GM19023 (cell line): ENCODE data around the gene NAA40.
A peak's percentile ranks its signal among the peaks of the same experiment; 100 is the strongest.

Experiments used
- ATAC-seq: cut with Tn5 transposase; IDR thresholded peaks from one replicate; pipeline ENCODE4 v1.9.1; 2021; ENCODE audit warnings: mild to moderate bottlenecking, moderate library complexity; ENCODE audit not compliant: unreplicated experiment

NAA40 gene

DNA sequence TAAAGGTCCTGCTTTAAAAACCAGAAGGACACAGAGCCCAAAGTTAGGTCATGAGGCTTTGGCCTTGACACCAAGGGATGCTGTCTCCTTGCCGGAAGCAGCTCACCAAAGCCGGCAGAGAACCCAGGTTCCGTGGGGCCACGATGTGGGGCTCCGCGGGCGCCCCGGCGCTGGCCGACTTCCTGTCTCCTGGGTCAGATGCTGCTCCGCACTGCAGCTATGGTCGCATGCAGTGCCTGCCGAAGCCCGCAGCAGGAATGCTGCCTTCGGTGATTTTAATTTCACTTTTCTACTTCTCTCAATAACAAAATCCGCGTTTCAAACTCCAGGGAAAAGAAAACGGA, 47.0 kb downstream of the NAA40 start:
- ATAC-seq, result no peak

DNA sequence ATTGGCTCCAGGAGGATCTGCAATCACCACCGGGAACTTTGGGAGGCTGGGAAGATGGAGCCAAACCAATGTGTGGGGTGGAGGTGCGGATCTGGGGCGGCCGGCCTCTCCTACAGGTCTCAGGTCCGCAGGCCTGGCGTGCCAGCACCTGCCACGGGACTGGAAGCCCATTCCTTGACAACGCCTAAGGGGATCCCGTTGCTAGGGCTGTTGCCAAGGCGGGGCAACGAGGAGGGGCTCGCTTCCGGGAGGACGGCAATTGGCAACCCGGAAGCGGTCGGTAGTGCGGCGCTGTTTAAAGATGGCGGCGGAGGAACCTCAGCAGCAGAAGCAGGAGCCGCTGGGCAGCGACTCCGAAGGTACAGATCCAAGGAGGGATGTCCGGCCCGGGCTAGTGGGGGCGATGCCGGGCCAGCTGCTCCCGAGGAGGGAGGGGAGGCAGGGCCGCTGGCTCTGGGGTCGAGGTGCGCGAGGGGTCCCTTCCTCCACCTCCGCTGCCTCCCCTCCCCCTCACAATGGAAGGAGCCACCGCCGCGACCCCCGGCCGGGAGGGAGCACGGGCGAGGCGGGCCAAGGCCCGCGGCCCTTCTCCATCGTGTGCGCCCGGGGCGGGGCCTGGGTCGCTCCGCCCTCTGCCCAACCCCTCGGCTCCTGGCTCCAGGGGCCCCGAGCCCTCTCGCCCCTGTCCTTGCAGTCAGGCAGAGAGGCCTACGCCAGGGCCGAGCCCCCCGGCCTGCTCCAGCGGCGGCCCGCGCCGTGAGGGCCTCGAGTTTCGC, 47.5 kb downstream of the NAA40 start, which contains the start of gene OTUB1:
Gene OTUB1, plus strand, starts transcription at position 283 of the 776 bp plus-strand sequence. Its CDS starts 19 bp downstream, at position 302.
- peak; percentile 92 for ATAC-seq

GRCh38 chr11:63986932-63987513, 48.2 kb downstream of the NAA40 start:
- ATAC-seq, result no peak

GRCh38 chr11:63991558-63991957, 52.8 kb downstream of the NAA40 start:
- ATAC-seq, result no peak

GRCh38 chr11:63993100-63993499, 54.3 kb downstream of the NAA40 start:
- no peak for ATAC-seq

DNA sequence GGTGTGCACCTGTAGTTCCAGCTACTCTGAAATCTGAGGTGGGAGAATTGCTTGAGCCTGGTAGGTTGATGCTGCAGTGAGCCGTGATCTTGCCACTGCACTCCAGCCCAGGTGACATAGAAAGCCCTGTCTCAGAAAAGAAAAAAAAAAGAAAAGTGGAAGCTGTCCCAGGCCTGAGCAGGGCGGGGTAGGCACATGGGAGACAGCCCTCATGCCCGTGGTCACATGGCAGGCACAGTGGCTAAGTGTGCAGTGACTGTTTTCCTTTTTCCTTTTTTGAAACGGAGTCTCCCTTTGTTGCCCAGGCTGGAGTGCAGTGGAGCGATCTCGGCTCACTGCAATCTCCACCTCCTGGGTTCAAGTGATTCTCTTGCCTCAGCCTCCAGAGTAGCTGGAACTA, 55.2 kb downstream of the NAA40 start:
- ATAC-seq, result no peak

- no peak for ATAC-seq
Observed at GRCh38 chr11:63996512-63996911, 57.7 kb downstream of the NAA40 start.

- ATAC-seq, result no peak
Observed at GRCh38 chr11:63997104-63997700, 58.4 kb downstream of the NAA40 start.

GRCh38 chr11:63997801-63998337, 59.1 kb downstream of the NAA40 start:
- no peak for ATAC-seq

- no peak for ATAC-seq
Observed at GRCh38 chr11:63998558-63999348, 60.0 kb downstream of the NAA40 start.

GRCh38 chr11:63999349-64000025, 60.7 kb downstream of the NAA40 start:
- ATAC-seq, result no peak

DNA sequence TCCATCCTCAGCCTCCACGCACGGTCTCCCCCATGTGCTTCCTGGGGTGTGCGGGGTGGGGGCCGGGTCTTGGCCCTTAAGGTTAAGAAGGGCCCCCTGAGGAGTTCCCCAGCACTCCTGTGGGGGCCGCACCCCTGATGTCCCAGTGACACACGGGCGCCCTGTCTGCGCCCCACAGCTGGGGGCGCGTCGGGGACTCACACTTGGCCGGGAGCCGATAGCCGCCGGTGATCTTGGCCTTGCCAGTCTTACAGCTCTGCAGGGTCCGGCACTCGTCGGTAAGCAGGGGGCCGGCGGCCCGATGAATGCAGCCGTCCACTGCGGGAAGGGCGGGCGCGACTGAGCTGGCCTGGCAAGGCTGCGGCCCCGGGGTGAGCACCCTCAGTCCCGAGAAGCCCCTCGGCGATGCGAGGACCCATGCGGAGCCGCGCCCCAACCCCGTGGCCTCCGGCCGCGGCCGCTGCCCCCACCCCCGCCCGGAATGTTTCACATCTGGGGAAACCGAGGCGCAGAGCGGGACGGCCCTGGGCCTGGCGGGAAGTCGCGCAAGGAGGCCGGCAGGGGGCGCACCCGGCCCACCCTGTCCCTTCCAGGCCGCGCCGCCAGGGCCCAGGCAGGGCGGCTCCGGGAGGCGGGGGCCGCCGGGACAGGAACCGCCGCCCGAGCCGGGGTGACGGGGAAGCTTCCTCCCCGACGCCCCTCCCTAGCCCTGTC, 61.4 kb downstream of the NAA40 start:
- ATAC-seq, result no peak

DNA sequence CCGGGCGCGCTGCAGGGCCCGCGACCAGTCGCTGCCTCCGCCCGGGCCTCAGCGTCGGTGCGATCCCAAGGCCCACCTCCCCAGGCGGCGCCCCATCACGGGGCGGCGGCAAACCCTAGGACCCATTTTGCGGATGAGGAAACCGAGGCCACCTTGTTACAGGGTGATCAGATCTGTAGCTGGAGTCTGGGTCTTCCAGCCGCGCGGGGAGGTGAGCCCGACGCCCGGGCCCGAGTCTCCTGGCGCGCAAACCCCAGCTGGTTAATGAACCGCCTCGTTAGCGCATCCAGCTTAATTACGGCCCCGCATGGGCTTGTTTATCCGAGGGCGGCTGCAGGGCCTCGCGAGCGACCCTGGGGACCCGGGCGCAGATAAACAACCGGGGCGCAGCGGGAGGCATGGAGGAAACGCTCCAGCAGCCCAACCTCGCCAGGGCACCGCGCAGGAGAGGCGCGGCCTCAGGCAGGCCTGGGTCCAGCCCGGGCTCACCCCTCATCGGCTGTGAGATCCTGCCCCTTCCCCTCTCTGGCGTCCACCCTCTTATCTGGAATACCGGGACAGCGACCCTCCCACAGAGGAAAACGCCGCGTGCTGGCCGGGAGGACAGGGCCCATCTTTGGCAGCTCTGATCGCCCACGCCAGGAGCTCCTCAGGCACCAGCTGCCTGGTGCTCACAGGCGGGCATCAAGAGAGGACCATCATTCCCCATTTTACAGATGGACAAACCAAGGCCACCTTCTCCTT, 62.1 kb downstream of the NAA40 start:
- no peak for ATAC-seq

DNA sequence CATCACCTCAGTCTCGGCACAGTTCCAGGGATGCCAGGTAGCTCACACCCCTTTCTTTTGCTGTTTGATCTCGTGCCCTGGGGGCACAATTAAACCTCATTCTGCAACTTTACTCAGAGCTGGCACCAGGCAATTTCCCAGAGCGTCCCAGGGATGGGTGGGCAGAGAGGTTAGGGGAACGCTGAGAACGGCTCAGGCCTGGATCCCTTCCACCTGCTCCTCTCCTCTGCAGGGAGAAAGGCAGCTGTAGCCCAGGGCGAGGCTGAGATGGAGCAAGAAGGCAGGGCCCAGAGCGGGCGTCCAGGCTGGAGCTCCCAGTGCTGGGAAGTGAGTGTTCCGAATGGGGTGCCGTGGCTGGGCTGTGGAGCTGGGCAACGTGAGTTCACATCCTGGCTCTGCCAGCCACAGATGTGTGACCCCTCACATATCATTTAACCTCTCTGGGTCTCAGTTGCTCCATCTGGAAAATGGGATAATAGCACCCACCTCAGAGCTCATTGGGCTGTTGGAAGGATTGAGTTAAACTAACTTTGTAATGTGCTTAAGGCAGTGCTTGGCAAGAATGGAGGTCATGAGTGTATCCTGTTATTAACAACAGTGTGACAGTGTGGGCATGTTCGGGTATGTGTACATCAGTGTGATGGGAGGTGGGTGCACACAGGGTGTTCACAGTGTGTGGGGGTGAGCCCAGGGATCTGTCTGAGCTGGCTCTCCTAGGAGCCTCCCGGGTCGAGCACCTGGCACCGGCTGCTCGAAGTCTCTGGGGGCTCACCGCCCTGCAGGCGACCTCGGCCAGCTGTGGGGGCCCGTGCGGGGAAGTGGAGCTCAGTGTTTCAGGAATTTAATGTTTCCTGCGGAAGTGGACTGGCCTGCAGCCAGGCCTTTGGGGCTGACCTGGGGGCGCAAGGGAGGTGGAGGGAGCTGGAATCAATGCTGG, 63.0 kb downstream of the NAA40 start:
- no peak for ATAC-seq

DNA sequence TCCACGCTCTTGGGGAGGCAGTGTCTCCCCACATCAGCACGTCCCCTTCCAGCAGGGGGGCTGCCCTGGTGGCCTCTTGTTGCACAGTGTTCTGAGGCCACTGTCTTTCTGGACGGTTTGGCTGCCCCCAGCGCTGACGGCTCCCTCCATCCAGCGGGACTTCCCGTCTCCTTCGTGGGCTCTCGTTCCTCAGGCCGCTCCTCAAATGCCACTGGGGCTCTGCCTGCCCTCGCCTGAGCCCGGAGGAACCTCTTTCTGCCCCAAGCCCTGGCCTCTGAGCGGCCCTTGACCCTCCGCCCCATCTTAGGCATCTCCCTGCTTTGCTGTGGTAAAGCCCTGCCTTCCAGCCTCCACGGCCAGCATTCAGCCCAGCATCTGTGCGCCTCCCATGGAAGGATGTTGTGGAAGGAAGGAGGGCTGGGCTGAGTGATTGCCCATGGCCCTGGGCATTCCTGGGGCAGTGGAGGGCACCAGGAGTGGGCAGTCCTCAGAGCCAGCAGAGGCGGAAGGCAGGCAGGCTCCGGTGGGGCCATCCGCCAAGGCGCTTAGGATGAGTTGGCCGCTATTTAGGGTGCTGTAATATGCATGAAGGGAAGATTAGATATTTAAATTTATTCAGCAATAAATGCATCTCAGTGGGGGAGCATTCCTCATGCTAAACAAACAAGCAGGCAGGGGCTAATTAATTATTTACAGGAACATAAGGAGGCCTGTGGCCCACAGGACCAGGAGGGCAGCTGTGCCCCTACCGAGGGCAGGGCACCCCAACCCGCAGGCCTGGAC, 65.2 kb downstream of the NAA40 start:
- no peak for ATAC-seq

- no peak for ATAC-seq
Observed at GRCh38 chr11:64004590-64004984, 65.8 kb downstream of the NAA40 start.

GRCh38 chr11:64005691-64006090, 66.9 kb downstream of the NAA40 start:
- no peak for ATAC-seq
